Neural crest cell (in vitro differentiated cells): ENCODE results near the gene NUP50. TPM values are rescaled to one million over a fixed set of nuclear protein-coding genes. Genes with fewer than 3 reads are reported as not detected.

Experiments
- DNase-seq: peaks from one replicate; pipeline ENCODE4 v3.0.0; 2021; ENCODE audit warnings: low read depth, mixed read lengths, low spot score
- H3K27ac Mint-ChIP-seq: one replicate; pipeline ENCODE4 v1.8.0; 2021; ENCODE audit warnings: mild to moderate bottlenecking, mixed read lengths; ENCODE audit not compliant: unreplicated experiment
- H3K27me3 Mint-ChIP-seq: 2 replicates; pipeline ENCODE4 v1.8.0; 2021; ENCODE audit warnings: low read depth, mild to moderate bottlenecking, mixed read lengths
- H3K36me3 Mint-ChIP-seq: 2 replicates; pipeline ENCODE4 v1.8.0; 2021; ENCODE audit warnings: low read depth, mild to moderate bottlenecking, mixed read lengths
- H3K4me1 Mint-ChIP-seq: 2 replicates; pipeline ENCODE4 v1.8.0; 2021; ENCODE audit warnings: mixed read lengths
- H3K4me3 Mint-ChIP-seq: one replicate; pipeline ENCODE4 v1.8.0; 2021; ENCODE audit warnings: mild to moderate bottlenecking, mixed read lengths
- H3K9me3 Mint-ChIP-seq: 2 replicates; pipeline ENCODE4 v1.8.0; 2021; ENCODE audit warnings: mixed read lengths
- CTCF ChIP-seq: fragments of 200-600 bp; sonication (generic); conservative IDR thresholded peaks from 2 replicates; pipeline ENCODE4 v1.5.0; 2021; ENCODE audit warnings: antibody characterized with exemption, mild to moderate bottlenecking
- total RNA-seq: library from RNA; stranded (reverse); gene quantifications from 2 replicates; pipeline ENCODE4 v1.2.1, GENCODE V29; 2021

NUP50 gene
- total RNA-seq, 1 donor from 2014 or later = 128 TPM

- H3K9me3 Mint-ChIP-seq = no peaks in the 10 kb centered on the region
- H3K4me3 Mint-ChIP-seq = peak overlapping the region; percentile 98
- H3K27me3 Mint-ChIP-seq = no peaks in the 10 kb centered on the region
- DNase-seq = no peak
- H3K4me1 Mint-ChIP-seq = peaks cover 50% of the 10 kb centered on the region
- peaks cover 2% of the 10 kb centered on the region for H3K36me3 Mint-ChIP-seq
- TF ChIP-seq CTCF = no peak
- H3K27ac Mint-ChIP-seq = no peak overlapping the region
These were observed 1.2 kb upstream of the NUP50 start for GRCh38 chr22:45162531-45162930.

GRCh38 chr22:45163099-45163450, 650 bp upstream of the NUP50 start:
- Mint-ChIP-seq H3K27ac (no peak overlapping the region), H3K4me1 (peaks cover 50% of the 10 kb centered on the region), H3K4me3 (peak overlapping the region; percentile 98), H3K36me3 (peaks cover 2% of the 10 kb centered on the region), H3K9me3 (no peaks in the 10 kb centered on the region), H3K27me3 (no peaks in the 10 kb centered on the region)
- DNase-seq = no peak
- TF ChIP-seq CTCF = peak; percentile 17

- peak overlapping the region; percentile 94 for H3K27ac Mint-ChIP-seq
- TF ChIP-seq CTCF = no peak
- H3K4me3 Mint-ChIP-seq = peak overlapping the region; percentile 98
- no peaks in the 10 kb centered on the region for H3K9me3 Mint-ChIP-seq
- peak; percentile 3 for DNase-seq
- H3K4me1 Mint-ChIP-seq = peaks cover 49% of the 10 kb centered on the region
- peaks cover 2% of the 10 kb centered on the region for H3K36me3 Mint-ChIP-seq
- H3K27me3 Mint-ChIP-seq = no peaks in the 10 kb centered on the region
These were observed 754 bp downstream of the NUP50 start for GRCh38 chr22:45164270-45165088.

GRCh38 chr22:45166932-45167331, 3.2 kb downstream of the NUP50 start:
- peak overlapping the region; percentile 70 for H3K27ac Mint-ChIP-seq
- H3K4me1 Mint-ChIP-seq = peaks cover 36% of the 10 kb centered on the region
- H3K27me3 Mint-ChIP-seq = no peaks in the 10 kb centered on the region
- H3K9me3 Mint-ChIP-seq = no peaks in the 10 kb centered on the region
- TF ChIP-seq CTCF = no peak
- peak overlapping the region; percentile 95 for H3K4me3 Mint-ChIP-seq
- peaks cover 8% of the 10 kb centered on the region for H3K36me3 Mint-ChIP-seq
- no peak for DNase-seq

- Mint-ChIP-seq H3K4me1 (peaks cover 22% of the 10 kb centered on the region), H3K4me3 (peak overlapping the region; percentile 45), H3K27ac (peak overlapping the region; percentile 65), H3K9me3 (no peaks in the 10 kb centered on the region), H3K27me3 (no peaks in the 10 kb centered on the region), H3K36me3 (peaks cover 14% of the 10 kb centered on the region)
- TF ChIP-seq CTCF = no peak
- no peak for DNase-seq
These were observed 6.1 kb downstream of the NUP50 start for GRCh38 chr22:45169591-45170466.
